Spinal cord (tissue), 10 donors: ENCODE results near the gene GDF10. TPM values are rescaled to one million over a fixed set of nuclear protein-coding genes. Genes with fewer than 3 reads are reported as not detected.

ENCODE experiments used
- DNase-seq, 6 donors: peaks; one replicate each; pipeline versions ENCODE4 v3.0.0 to v3.0.0-alpha.2; 2013 to 2015; ENCODE audit warnings: low spot score in 6 of 6, low read depth in 4 of 6
- H3K27ac ChIP-seq: one replicate; pipeline ENCODE4 v1.5.1; 2013; ENCODE audit warnings: low read depth, low read length, control low read depth
- H3K27me3 ChIP-seq: one replicate; pipeline ENCODE4 v1.6.1; 2013; ENCODE audit warnings: low read length; ENCODE audit not compliant: control insufficient read depth, insufficient read depth
- H3K36me3 ChIP-seq: one replicate; pipeline ENCODE4 v1.6.1; 2013; ENCODE audit warnings: low read length; ENCODE audit not compliant: control insufficient read depth, insufficient read depth
- H3K4me1 ChIP-seq: one replicate; pipeline ENCODE4 v1.6.1; 2013; ENCODE audit warnings: low read length; ENCODE audit not compliant: control insufficient read depth, insufficient read depth
- H3K4me3 ChIP-seq: one replicate; pipeline ENCODE4 v1.5.1; 2013; ENCODE audit warnings: low read depth, low read length, control low read depth
- H3K9me3 ChIP-seq: one replicate; pipeline ENCODE4 v1.6.1; 2013; ENCODE audit warnings: low read length; ENCODE audit not compliant: control insufficient read depth, insufficient read depth
- WGBS: methylation state at CpG from one replicate; pipeline ENCODE4 v1.1.5; 2013; ENCODE audit warnings: missing lambda C conversion rate; ENCODE audit not compliant: insufficient coverage; 5-methylcytosine and 5-hydroxymethylcytosine counted together
- polyA plus RNA-seq, 2 donors: library from polyadenylated mRNA; unstranded; fragments of 120-200 nt; gene quantifications; one replicate each; pipeline ENCODE4 v1.2.1, GENCODE V29; 2013; ENCODE audit not compliant: insufficient read length in 2 of 2
- total RNA-seq, 2 donors: library from RNA; depleted of rRNA in 1 of 2; stranded (reverse); fragments of 120-200 nt in 1 of 2; fragments of >200 nt in 1 of 2; gene quantifications; one replicate each; pipeline versions ENCODE4 v1.2.3 to v1.2.4, GENCODE V29; 2013 to 2014
- donor health status: healthy.

The GDF10 gene
- total and polyA plus RNA-seq, 4 donors, result 6.4 to 11.2 (median 7.0) TPM

DNA sequence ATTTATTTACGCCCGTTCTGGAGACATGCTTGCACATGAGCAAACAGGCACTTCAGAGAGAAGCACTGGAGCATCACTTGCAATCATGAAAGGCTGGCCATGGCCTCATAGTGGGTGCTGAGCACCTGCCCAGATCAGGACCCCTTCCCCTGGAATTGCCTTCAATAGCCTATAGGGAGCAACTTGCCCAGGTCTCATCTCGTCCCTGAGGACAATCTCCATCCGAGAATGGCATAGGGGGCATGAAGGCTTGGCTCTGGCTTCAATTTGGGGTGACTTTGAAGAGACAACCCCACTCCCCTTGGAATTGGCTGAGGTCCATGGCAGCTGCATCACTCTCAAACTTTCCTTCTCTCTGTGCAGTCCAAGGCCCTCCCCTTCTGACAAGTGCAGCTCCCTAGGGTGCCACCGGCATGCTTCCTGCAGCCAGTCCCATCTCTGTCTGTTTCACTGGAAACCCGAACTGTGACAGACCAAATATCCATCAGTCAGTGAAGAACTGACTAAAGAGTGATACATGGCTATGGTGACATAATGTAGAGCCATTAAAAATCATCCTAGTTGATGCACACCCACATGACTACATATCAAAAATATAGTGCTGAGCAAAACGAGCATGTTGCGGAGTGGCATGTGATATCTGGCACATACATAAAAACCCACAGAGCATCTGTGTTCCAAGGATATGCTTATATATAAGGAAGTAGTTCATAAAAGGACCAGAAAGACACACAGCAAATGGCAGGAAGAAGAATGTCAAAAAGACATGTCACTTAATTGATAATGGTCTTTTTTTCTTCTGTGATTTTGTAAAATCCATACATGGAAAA, 34.7 kb downstream of the GDF10 start:
- peak in 1 of 6 donors; percentile 22 for DNase-seq

DNA sequence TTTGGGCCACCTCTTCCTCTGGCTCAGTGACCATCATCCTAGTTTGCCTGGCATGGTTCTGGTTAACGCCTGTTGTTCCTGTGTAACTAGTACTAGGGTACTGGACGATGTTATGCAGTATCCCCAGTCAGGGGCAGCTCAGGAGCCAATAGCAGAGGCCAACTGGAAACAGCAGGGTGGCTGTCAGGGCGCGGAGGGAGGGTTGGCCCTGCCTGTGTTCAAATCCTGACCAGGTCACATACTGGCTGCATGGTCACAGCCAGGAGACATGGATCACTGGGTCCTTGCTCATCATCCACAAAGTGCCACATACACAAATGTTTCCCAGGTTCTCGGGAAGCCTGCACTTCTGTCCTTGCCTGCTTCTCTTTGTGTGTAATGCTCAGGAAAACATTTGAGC, 35.9 kb downstream of the GDF10 start:
- Histone ChIP-seq H3K27ac (no peak overlapping the region), H3K36me3 (no peaks in the 10 kb centered on the region), H3K9me3 (no peaks in the 10 kb centered on the region), H3K4me3 (no peak overlapping the region), H3K4me1 (no peaks in the 10 kb centered on the region), H3K27me3 (no peaks in the 10 kb centered on the region)
- DNase-seq, result no peak
- WGBS, result 83% methylated on average over 5 of the region's 5 CpGs

More for the DNA sequence above, 34.7 kb downstream of the GDF10 start:
- WGBS, result 85% methylated on average over 4 of the region's 8 CpGs
- H3K9me3 ChIP-seq, result no peaks in the 10 kb centered on the region
- H3K4me1 ChIP-seq, result no peaks in the 10 kb centered on the region
- H3K4me3 ChIP-seq, result no peak overlapping the region
- H3K27ac ChIP-seq, result no peak overlapping the region
- H3K27me3 ChIP-seq, result no peaks in the 10 kb centered on the region
- H3K36me3 ChIP-seq, result no peaks in the 10 kb centered on the region

DNA sequence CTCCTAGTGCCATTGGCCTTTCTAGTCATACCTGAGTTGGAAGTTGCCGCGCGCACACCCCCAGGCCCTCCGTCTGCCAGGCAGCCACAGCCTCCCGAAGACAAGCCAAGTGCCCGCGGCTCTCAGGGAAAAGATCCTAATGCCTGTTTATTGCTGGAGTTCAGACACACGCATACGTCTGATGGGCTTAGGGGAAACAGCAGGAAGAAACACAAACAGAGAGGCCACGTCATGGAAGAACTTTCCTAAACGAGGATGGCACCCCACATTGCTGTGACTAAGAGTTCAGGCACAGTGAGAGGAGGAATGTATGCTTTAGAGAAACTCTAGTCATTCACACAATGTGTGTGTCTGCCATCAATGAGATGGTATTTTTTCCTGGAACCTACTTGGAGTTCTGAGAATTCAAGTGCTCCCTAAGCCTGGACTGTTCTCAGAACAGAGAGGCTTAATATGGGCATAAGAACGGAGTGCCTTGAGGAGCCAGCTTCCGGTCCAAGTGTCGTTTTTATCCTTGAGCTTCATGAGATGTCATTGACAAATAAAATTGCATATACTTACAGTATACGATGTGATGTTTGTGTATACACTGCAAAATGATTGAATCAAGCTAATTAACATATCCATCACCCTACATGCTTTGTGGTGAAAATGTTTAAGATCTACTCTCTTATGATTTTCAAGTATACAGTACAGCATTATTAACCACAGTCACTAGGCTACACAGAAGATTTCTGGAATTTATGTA, 36.6 kb downstream of the GDF10 start:
- Histone ChIP-seq H3K4me3 (no peak overlapping the region), H3K4me1 (no peaks in the 10 kb centered on the region), H3K36me3 (no peaks in the 10 kb centered on the region), H3K27ac (no peak overlapping the region), H3K27me3 (no peaks in the 10 kb centered on the region), H3K9me3 (no peaks in the 10 kb centered on the region)
- 75% methylated on average over 12 of the region's 15 CpGs for WGBS
- no peak for DNase-seq

DNA sequence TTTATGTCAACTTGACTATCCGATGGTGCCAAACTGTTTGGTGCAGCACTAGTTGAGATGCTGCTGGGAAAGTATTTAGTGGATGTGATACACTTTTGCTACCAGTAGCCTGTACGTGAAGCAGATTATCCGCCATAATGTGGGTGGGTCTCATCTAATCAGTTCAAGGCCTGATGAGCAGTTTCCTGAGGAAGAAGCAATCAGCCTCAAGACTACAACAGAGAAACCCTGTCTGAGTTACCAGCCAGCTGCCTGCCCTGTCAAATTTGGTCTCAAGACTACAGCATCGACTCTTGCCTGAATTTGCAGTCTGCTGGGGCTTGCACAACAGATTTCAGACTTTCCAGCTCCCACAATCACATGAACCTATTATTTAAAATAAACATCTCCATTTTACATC, 37.3 kb downstream of the GDF10 start:
- no peaks in the 10 kb centered on the region for H3K36me3 ChIP-seq
- H3K4me3 ChIP-seq, result no peak overlapping the region
- no peak overlapping the region for H3K27ac ChIP-seq
- no peaks in the 10 kb centered on the region for H3K9me3 ChIP-seq
- H3K4me1 ChIP-seq, result no peaks in the 10 kb centered on the region
- 90% methylated on average over 4 of the region's 4 CpGs for WGBS
- no peak for DNase-seq
- H3K27me3 ChIP-seq, result no peaks in the 10 kb centered on the region

DNA sequence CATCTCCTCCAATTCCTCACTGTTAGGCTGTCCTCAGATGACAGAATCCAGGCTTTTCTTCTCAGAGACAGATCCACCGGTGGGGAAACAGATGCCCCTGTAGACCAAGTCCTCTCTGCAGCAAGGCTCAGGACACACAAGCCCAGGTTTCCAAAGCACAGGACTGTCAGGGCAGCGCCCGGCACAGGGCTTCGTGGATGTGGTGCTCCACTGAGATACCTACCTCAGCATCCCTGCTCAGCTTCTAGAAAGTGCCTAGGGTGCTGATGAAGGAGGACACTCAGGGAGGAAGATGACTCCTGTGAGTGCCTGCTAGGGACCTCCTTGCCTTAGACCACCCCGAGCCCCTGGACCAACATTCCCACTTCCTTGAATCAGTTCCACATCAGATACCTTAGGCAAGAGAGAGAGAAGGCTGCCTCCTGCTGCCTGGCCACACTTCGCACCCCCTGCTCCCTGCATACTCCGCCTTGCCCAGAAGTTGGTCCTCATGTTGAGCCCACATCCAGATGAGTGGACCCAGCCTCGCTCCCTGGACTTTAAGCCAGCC, 39.3 kb downstream of the GDF10 start:
- Histone ChIP-seq H3K4me3 (no peak overlapping the region), H3K9me3 (no peaks in the 10 kb centered on the region), H3K27me3 (no peaks in the 10 kb centered on the region), H3K4me1 (no peaks in the 10 kb centered on the region), H3K36me3 (no peaks in the 10 kb centered on the region), H3K27ac (no peak overlapping the region)
- DNase-seq, result no peak
- 88% methylated on average over 5 of the region's 8 CpGs for WGBS

DNA sequence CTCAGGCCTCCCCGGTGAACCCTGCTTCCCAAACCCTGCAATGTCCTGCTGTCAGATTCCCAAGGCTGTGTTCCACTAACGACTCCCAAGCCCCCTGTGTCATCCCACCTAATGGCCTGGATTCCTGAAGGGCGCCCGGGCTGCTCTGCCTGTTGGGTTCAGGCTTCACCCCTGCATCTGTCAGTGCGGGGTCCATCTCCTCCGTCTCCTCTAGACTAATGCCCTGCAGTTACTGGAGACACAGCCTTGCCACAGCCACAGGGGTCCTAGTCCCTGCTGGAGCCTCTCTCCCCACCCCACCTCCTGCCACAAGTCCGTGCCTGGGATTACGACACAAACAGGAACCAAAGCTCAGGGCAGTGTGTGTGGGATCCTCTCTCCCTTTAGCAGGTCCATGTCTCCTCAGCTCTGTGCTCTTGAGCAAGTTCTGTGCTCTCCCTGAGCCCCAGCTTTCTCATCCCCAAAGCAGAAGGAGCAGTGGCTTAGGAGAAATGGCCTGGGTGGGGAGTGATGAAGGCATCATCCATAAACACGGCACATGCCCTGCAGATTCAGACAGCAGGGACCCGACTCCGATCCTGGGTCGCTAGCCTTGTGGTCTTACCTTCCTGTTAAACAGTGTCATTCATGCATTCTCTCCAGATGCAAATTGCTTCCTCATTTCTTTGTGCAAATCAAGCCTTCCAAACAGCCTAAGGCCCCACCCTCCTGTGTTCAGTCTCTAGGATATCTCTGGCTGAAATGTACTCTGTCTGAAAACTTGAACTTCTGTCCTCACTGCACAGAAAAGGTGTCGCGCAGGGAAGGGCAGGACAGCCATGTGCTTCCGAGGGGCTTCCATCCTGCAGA, 40.0 kb downstream of the GDF10 start:
- 73% methylated on average over 14 of the region's 15 CpGs for WGBS
- no peak for DNase-seq
- H3K27me3 ChIP-seq, result no peaks in the 10 kb centered on the region
- no peaks in the 10 kb centered on the region for H3K36me3 ChIP-seq
- no peaks in the 10 kb centered on the region for H3K4me1 ChIP-seq
- no peak overlapping the region for H3K4me3 ChIP-seq
- no peak overlapping the region for H3K27ac ChIP-seq
- no peaks in the 10 kb centered on the region for H3K9me3 ChIP-seq

DNA sequence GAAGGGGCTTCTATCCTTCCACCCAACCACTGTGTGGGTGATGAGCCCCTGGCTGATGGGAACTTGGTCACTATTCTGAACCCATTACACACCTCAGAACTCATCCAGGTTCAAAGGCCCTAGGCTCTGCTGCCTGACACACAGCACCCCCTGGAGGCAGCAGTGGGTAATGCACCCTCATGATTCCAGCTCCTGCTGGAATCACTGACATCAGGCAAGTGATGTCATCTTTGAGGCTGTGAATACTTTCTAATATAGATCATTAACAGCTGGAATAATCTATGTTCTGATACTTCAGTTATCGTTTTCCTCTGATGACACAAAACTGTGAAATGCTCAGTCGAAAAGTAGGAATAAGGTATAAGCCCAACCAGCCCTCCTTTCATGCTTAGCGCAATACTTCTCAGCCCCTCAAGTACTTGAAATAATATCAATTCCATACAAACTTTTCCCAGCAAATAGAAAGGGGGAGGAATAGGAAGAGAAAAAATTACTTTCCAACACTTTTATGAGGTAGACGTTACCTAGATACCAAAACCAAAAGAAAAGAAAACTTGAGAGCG, 40.7 kb downstream of the GDF10 start:
- DNase-seq, result peak in 2 of 6 donors; percentile 46 to 67
- no peaks in the 10 kb centered on the region for H3K4me1 ChIP-seq
- H3K27me3 ChIP-seq, result no peaks in the 10 kb centered on the region
- no peaks in the 10 kb centered on the region for H3K36me3 ChIP-seq
- WGBS, result no CpG with 5 or more reads among the region's 5 CpGs
- no peaks in the 10 kb centered on the region for H3K9me3 ChIP-seq
- no peak overlapping the region for H3K27ac ChIP-seq
- no peak overlapping the region for H3K4me3 ChIP-seq

DNA sequence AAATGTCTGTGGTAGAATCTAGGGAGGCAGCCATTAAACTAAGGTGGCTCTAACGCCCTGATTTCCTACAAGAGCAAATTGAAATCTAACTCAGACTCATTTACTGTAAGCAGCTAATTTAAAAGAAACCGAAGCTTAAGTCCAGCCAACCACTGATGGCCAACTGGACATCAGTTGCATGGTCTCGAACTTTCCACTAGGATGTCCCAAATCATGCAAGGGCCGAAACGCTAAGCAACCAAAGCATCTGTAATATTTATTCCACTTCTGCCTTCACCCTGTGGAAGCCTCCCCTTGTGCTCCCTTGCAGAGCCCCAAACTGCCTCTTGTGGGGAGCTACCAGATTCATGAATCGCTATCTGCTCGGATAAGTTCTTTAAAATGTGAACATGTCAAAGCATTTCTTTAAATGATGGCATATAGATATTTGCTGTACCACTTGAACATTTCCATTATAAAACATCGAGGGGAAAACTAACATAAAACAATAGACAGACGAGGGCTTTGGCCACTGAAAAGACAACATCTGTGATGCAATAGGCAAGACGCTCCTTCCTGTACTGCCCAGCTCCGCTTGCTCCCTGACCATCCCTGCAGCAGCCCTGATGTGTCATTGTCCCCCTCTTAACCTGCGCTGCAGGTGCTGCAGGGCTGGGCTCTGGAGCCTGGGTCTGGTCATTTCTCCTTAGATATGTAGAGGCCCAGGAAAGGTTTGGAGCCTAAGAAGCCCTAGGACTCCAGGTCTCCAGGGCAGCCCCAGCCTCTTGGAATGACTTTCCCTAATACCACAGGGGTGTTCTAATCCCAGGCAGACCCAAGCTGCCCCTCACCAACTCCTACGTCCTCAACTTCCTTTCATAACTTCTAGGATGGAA, 45.2 kb downstream of the GDF10 start:
- no peak for DNase-seq
- no peaks in the 10 kb centered on the region for H3K27me3 ChIP-seq
- H3K4me3 ChIP-seq, result no peak overlapping the region
- 79% methylated on average over 8 of the region's 13 CpGs for WGBS
- H3K4me1 ChIP-seq, result no peaks in the 10 kb centered on the region
- H3K36me3 ChIP-seq, result no peaks in the 10 kb centered on the region
- no peaks in the 10 kb centered on the region for H3K9me3 ChIP-seq
- no peak overlapping the region for H3K27ac ChIP-seq
